ENCODE results near the gene PPP4R3A. TPM values are rescaled to one million over a fixed set of nuclear protein-coding genes. Genes with fewer than 3 reads are reported as not detected.
"Not testable (repeated sequence)": the region's sequence is repeated elsewhere in the genome, so short reads cannot be mapped to it uniquely, and the experiment has no call there.

PPP4R3A gene
- total RNA-seq, 1 experiment from 2014 or later = 41.0 TPM

DNA sequence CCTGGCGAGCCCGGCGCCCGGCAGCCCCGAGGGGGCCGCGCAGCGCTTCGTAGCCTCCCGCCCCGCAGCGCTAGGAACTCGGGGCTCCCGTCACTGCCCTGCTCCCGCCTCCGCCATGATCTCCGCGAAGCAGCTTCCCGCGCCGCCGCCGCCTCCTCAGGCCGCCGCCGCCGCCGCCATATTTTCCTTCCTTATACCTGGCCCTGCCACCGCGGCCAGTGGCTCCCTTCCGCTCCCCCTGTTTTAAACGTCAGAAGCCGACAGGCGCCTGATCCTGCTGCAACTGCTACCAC is 286 bp downstream of the PPP4R3A start:
- DNase-seq (ENCODE audit: low read depth, low spot score) = no peak
- in situ Hi-C loops (cut with HindIII; ENCODE audit: low pct_unique_long_range_greater_than_20kb, low sequenced_read_pairs) = no loop called here

- peak; percentile 28 for DNase-seq (ENCODE audit: low read depth, low spot score)
- in situ Hi-C loops (cut with HindIII; ENCODE audit: low pct_unique_long_range_greater_than_20kb, low sequenced_read_pairs) = no loop called here
Observed at GRCh38 chr14:91509083-91509877, 830 bp downstream of the PPP4R3A start.

GRCh38 chr14:91508105-91508504 is 2.0 kb downstream of the PPP4R3A start:
- in situ Hi-C loops (cut with HindIII; ENCODE audit: low pct_unique_long_range_greater_than_20kb, low sequenced_read_pairs) = no loop called here
- no peak for DNase-seq (ENCODE audit: low read depth, low spot score)

GRCh38 chr14:91506226-91506625 is 3.9 kb downstream of the PPP4R3A start:
- no peak for DNase-seq (ENCODE audit: low read depth, low spot score)
- in situ Hi-C loops (cut with HindIII; ENCODE audit: low pct_unique_long_range_greater_than_20kb, low sequenced_read_pairs) = no loop called here

- DNase-seq (ENCODE audit: low read depth, low spot score) = no peak
- in situ Hi-C loops (cut with HindIII; ENCODE audit: low pct_unique_long_range_greater_than_20kb, low sequenced_read_pairs) = no loop called here
Observed at GRCh38 chr14:91503000-91503504, 7.1 kb downstream of the PPP4R3A start.

DNA sequence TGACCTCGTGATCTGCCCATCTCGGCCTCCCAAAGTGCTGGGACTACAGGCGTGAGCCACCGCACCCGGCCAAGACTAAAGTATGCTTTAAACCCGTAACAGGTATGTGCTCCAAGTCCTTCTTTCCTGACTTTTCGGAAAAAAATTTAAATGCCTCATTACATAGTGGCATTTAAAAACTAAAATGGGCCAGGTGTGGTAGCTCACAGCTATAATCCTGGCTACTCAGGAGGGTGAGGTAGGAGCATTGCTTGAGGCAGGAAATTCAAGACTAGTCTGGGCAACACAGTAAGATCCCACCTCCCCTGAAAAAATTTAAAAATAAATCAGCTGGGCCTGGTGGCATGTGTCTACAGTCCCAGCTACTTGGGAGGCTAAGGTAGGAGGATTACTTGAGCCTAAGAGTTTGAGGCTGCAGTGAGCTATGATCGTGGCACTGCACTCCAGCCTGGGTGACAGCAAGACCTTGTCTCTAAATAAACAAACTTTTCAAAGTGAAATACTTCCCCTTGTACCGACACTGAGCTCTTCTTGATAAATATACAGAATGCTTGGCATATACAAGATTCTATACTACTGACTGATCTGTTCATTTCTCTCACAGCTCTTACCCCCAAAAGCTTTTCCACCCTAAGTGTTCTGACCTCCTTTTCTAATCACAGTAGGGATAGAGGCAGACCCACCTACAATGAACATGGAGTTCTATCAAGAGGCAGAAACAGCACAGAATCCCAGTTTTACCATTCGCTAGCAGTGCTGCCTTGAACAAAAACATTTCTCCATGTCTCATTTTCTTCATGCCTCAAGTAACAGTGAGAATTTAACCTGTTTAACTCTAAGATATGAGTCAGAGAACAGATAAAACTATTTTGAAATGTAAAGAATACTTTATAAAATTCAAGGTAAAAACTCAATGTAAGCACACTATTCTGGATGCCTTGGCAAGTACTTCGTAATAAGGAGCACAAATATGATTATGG is 7.9 kb downstream of the PPP4R3A start:
- in situ Hi-C loops (cut with HindIII; ENCODE audit: low pct_unique_long_range_greater_than_20kb, low sequenced_read_pairs) = no loop called here
- DNase-seq (ENCODE audit: low read depth, low spot score) = no peak

GRCh38 chr14:91501348-91501747 is 8.8 kb downstream of the PPP4R3A start:
- in situ Hi-C loops (cut with HindIII; ENCODE audit: low pct_unique_long_range_greater_than_20kb, low sequenced_read_pairs) = no loop called here

DNA sequence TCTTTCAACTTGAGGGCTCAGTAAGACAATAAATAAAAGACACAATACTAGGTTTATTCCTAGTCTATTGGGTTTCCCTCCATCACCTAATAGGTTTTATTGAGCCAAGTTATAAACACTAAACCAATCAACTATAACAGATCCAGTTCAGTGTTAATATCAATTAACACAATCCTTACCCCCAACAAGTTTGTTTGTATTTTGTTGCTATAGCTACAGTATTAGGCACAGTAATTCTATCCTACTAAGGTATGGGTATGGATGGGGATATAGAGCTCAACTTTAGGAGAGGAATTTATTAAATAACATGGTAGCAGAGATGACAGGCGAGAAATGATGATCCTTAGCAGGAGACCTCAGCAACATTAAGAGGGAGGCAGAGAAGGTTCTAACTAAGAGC is 13.3 kb downstream of the PPP4R3A start:
- in situ Hi-C loops (cut with HindIII; ENCODE audit: low pct_unique_long_range_greater_than_20kb, low sequenced_read_pairs) = no loop called here
- no peak for DNase-seq (ENCODE audit: low read depth, low spot score)

More at GRCh38 chr14:91501348-91501747, 8.8 kb downstream of the PPP4R3A start:
- DNase-seq (ENCODE audit: low read depth, low spot score) = no peak

DNA sequence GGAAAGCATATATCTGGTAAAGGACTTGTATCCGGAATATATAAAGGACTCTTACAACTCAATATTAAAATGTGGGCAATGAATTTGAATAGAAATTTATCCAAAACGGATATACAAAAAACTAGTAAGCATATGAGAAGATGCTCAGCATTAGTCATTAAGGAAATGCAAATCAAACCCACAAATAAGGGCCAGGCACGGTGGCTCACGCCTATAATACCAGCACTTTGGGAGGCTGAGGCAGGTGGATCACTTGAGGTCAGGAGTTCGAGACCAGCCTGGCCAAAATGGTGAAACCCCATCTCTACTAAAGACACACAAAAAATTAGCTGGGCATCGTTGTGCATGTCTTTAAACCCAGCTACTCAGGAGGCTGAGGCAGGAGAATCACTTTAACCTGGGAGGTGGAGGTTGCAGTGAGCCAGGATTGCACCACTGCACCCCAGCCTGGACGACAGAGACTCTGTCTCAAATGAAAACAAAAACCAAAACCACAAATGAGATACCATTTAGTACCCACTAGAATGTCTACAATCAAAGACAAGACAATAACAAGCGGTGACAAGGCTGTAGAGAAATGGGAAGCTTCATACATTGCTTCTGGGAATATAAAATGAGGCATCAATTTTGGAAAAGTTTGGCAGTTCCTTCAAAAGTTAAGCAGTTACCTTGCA is 15.6 kb downstream of the PPP4R3A start:
- DNase-seq (ENCODE audit: low read depth, low spot score); in situ Hi-C loops (cut with HindIII; ENCODE audit: low pct_unique_long_range_greater_than_20kb, low sequenced_read_pairs): not testable (repeated sequence)

- in situ Hi-C loops (cut with HindIII; ENCODE audit: low pct_unique_long_range_greater_than_20kb, low sequenced_read_pairs) = no loop called here
- no peak for DNase-seq (ENCODE audit: low read depth, low spot score)
Observed at GRCh38 chr14:91493169-91493568, 16.9 kb downstream of the PPP4R3A start.

DNA sequence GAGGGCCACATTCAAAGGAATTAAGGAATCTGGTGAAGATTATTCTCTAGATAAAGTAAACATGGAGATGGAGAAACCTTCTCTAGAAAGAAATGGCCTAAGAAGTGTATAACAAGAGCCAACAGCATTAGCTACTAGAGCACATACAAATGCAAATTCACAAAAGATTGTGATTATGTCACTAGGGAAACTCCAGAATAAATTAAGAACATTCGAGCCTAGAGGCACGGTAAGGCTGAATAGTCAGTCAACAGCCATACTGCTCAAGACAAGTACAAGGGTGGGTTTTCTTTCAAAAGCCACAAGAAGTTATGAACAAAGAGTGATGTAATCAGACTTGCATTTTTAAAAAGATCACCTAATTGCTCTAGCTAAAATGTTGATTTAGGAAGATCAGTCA is 25.4 kb downstream of the PPP4R3A start:
- no peak for DNase-seq (ENCODE audit: low read depth, low spot score)
- in situ Hi-C loops (cut with HindIII; ENCODE audit: low pct_unique_long_range_greater_than_20kb, low sequenced_read_pairs) = no loop called here

- in situ Hi-C loops (cut with HindIII; ENCODE audit: low pct_unique_long_range_greater_than_20kb, low sequenced_read_pairs) = no loop called here
Observed at GRCh38 chr14:91484186-91484585, 25.9 kb downstream of the PPP4R3A start.

DNA sequence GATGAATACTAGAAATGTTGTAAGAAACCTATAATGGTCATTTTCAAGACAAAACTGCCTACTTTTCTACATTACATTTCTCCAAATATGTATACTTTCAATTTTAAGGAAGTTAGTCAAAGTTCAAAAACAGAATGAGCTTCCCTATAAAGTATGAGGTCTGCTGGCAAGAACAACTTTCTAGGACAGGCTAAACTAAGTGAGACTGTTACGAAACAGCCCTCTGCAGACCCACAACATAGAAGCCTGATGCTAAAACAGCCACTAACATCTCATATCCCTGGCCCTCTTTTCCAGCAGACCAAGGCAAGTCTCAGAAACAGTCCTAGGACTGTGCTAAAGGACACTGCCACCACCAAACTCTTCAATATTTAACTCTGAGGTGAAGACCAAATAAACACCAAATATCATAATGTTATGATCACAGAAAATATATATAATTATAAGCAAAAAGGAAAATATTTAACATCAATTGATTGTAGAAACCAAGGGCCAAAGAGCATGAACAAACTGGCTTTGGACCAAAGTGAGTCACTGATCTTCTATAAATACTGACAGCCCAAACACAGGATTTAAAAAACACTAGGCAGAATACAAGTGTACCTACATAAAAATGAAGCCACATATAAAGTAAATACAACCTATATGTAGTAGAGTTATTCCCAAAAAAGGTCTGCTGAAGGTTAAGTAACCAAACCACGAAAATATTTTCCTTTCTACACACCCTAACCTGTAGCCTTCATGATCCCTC is 27.7 kb downstream of the PPP4R3A start:
- in situ Hi-C loops (cut with HindIII; ENCODE audit: low pct_unique_long_range_greater_than_20kb, low sequenced_read_pairs) = no loop called here
- DNase-seq (ENCODE audit: low read depth, low spot score) = no peak

More at GRCh38 chr14:91484186-91484585, 25.9 kb downstream of the PPP4R3A start:
- no peak for DNase-seq (ENCODE audit: low read depth, low spot score)

- in situ Hi-C loops (cut with HindIII; ENCODE audit: low pct_unique_long_range_greater_than_20kb, low sequenced_read_pairs) = no loop called here
- no peak for DNase-seq (ENCODE audit: low read depth, low spot score)
Observed at GRCh38 chr14:91477388-91477787, 32.7 kb downstream of the PPP4R3A start.

- in situ Hi-C loops (cut with HindIII; ENCODE audit: low pct_unique_long_range_greater_than_20kb, low sequenced_read_pairs) = no loop called here
- DNase-seq (ENCODE audit: low read depth, low spot score) = no peak
Observed at GRCh38 chr14:91473046-91473445, 37.1 kb downstream of the PPP4R3A start.

GRCh38 chr14:91470216-91470615 is 39.9 kb downstream of the PPP4R3A start:
- in situ Hi-C loops (cut with HindIII; ENCODE audit: low pct_unique_long_range_greater_than_20kb, low sequenced_read_pairs) = no loop called here
- no peak for DNase-seq (ENCODE audit: low read depth, low spot score)

DNA sequence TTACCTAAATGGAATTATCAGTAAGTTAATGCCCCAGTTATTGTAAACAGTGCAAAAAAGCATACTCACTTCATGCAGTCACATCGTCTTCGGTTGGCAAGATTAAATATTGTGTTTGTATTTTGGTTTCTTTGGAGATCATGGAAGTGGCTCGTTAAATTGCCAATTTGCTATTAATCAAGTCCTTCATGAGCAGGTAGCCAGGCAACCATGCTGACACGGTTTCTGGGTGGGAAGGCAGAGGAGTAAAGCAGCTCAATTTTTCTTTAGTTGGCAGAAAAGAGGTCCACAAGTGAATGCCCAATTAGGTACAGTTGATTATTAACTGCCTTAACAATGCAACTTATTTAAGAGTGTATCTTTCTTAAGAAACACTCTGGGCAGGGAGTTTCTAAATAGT is 43.9 kb downstream of the PPP4R3A start:
- in situ Hi-C loops (cut with HindIII; ENCODE audit: low pct_unique_long_range_greater_than_20kb, low sequenced_read_pairs) = no loop called here
- no peak for DNase-seq (ENCODE audit: low read depth, low spot score)

Data from SK-MEL-5 (cell line).